HEK293 (cell line): ENCODE results near the gene FBXO27.
A peak's percentile ranks its signal among the peaks of the same experiment; 100 is the strongest.

Experiments used
- CTCF ChIA-PET: fragments of 350-600 bp; formaldehyde crosslinking; extraction: SDS; loops from one replicate; lab custom pipeline; 2021; ENCODE audit warnings: antibody characterized with exemption; lab: Yijun Ruan, JAX
- POLR2A ChIA-PET: fragments of 300-600 bp; formaldehyde crosslinking; extraction: SDS; loops from one replicate; lab custom pipeline; 2020; ENCODE audit warnings: antibody characterized with exemption, inconsistent platforms; lab: Yijun Ruan, JAX
- H3K27ac ChIP-seq: fragments of 200-500 bp; sonication (Bioruptor generic); 2 replicates; pipeline ENCODE4 v1.5.1; 2014; ENCODE audit warnings: low read depth, low read length, control low read depth, inconsistent platforms; ENCODE audit errors: extremely low read depth
- H3K36me3 ChIP-seq, 2 experiments: fragments of 200-500 bp in 1 of 2; sonication (Bioruptor generic) in 1 of 2; 1 replicate in 1 of 2; 2 replicates in 1 of 2; pipeline ENCODE4 v1.5.1; 2014 to 2017; ENCODE audit warnings: inconsistent platforms in 2 of 2, low read length in 2 of 2; ENCODE audit not compliant: control insufficient read depth in 2 of 2, insufficient read depth in 1 of 2
- H3K4me1 ChIP-seq: fragments of 200-500 bp; sonication (Bioruptor generic); 2 replicates; pipeline ENCODE4 v1.5.1; 2014; ENCODE audit warnings: mild to moderate bottlenecking, low read length, inconsistent platforms; ENCODE audit not compliant: control insufficient read depth, insufficient read depth
- H3K4me3 ChIP-seq: 2 replicates; pipeline ENCODE4 v1.5.1; 2011; ENCODE audit warnings: low read depth, mild to moderate bottlenecking, control low read depth, low read length, moderate library complexity
- H3K9me3 ChIP-seq: fragments of 200-500 bp; sonication (Bioruptor generic); 2 replicates; pipeline ENCODE4 v1.5.1; 2014; ENCODE audit warnings: low read depth, low read length, inconsistent platforms; ENCODE audit not compliant: control insufficient read depth, insufficient read depth
- ELK4 ChIP-seq: IDR thresholded peaks from 2 replicates; pipeline ENCODE4 v1.6.1; 2011; ENCODE audit warnings: mild to moderate bottlenecking, low read depth, low read length, borderline replicate concordance
- HIC1 ChIP-seq: fragments of 450-650 bp; formaldehyde crosslinking; IDR thresholded peaks from 2 replicates; pipeline ENCODE4 v1.5.1; 2016; ENCODE audit warnings: missing biosample characterization, missing genetic modification characterization
- IKZF3 ChIP-seq: fragments of 450-650 bp; IDR thresholded peaks from 2 replicates; pipeline ENCODE4 v1.5.0; 2018; ENCODE audit warnings: missing biosample characterization, mild to moderate bottlenecking, missing genetic modification characterization, moderate library complexity
- MZF1 ChIP-seq: fragments of 450-650 bp; formaldehyde crosslinking; IDR thresholded peaks from 2 replicates; pipeline ENCODE4 v1.5.1; 2017; ENCODE audit warnings: missing biosample characterization, missing genetic modification characterization, borderline replicate concordance
- PRDM1 ChIP-seq: fragments of 450-650 bp; formaldehyde crosslinking; IDR thresholded peaks from 2 replicates; pipeline ENCODE4; 2016; ENCODE audit warnings: missing biosample characterization, missing genetic modification characterization
- SP3 ChIP-seq: fragments of 450-650 bp; formaldehyde crosslinking; IDR thresholded peaks from 2 replicates; pipeline ENCODE4 v1.5.1; 2016; ENCODE audit warnings: missing biosample characterization, missing genetic modification characterization
- ZBTB44 ChIP-seq: fragments of 450-650 bp; IDR thresholded peaks from 2 replicates; pipeline ENCODE4 v1.5.1; 2018; ENCODE audit warnings: missing biosample characterization, mild to moderate bottlenecking, missing genetic modification characterization
- ZIC2 ChIP-seq: fragments of 450-650 bp; formaldehyde crosslinking; IDR thresholded peaks from 2 replicates; pipeline ENCODE4 v1.5.1; 2016; ENCODE audit warnings: missing biosample characterization, missing genetic modification characterization
- ZNF2 ChIP-seq: fragments of 450-650 bp; formaldehyde crosslinking; IDR thresholded peaks from 2 replicates; pipeline ENCODE4 v1.5.1; 2016; ENCODE audit warnings: missing biosample characterization, missing genetic modification characterization
- ZNF280C ChIP-seq: fragments of 450-650 bp; formaldehyde crosslinking; IDR thresholded peaks from 2 replicates; pipeline ENCODE4 v1.5.1; 2016; ENCODE audit warnings: missing biosample characterization, missing genetic modification characterization
- ZNF350 ChIP-seq: fragments of 450-650 bp; formaldehyde crosslinking; IDR thresholded peaks from 2 replicates; pipeline ENCODE4 v1.5.0; 2017; ENCODE audit warnings: missing biosample characterization, mild to moderate bottlenecking, missing genetic modification characterization
- ZNF404 ChIP-seq: fragments of 450-650 bp; formaldehyde crosslinking; IDR thresholded peaks from 2 replicates; pipeline ENCODE4 v1.5.1; 2017; ENCODE audit warnings: missing biosample characterization, missing genetic modification characterization
- ZNF423 ChIP-seq: fragments of 450-650 bp; formaldehyde crosslinking; IDR thresholded peaks from 2 replicates; pipeline ENCODE4 v1.5.1; 2016; ENCODE audit warnings: missing biosample characterization, missing genetic modification characterization
- ZNF549 ChIP-seq: fragments of 450-650 bp; IDR thresholded peaks from 2 replicates; pipeline ENCODE4 v1.5.1; 2018; ENCODE audit warnings: missing biosample characterization, missing genetic modification characterization, mild to moderate bottlenecking, inconsistent platforms, moderate library complexity
- ZNF558 ChIP-seq: fragments of 450-650 bp; formaldehyde crosslinking; IDR thresholded peaks from 2 replicates; pipeline ENCODE4 v1.5.1; 2016; ENCODE audit warnings: missing biosample characterization, missing genetic modification characterization
- ZNF571 ChIP-seq: fragments of 450-650 bp; formaldehyde crosslinking; IDR thresholded peaks from 2 replicates; pipeline ENCODE4 v1.5.0; 2017; ENCODE audit warnings: missing biosample characterization, missing genetic modification characterization
- ZNF610 ChIP-seq: fragments of 450-650 bp; formaldehyde crosslinking; IDR thresholded peaks from 2 replicates; pipeline ENCODE4 v1.5.1; 2016; ENCODE audit warnings: missing biosample characterization, missing genetic modification characterization, borderline replicate concordance
- ZNF639 ChIP-seq: fragments of 450-650 bp; formaldehyde crosslinking; IDR thresholded peaks from 2 replicates; pipeline ENCODE4 v1.5.1; 2016; ENCODE audit warnings: missing biosample characterization, missing genetic modification characterization
- ZNF692 ChIP-seq: fragments of 450-650 bp; formaldehyde crosslinking; IDR thresholded peaks from 2 replicates; pipeline ENCODE4 v1.5.1; 2016; ENCODE audit warnings: missing biosample characterization, missing genetic modification characterization
- ZNF707 ChIP-seq: fragments of 450-650 bp; formaldehyde crosslinking; IDR thresholded peaks from 2 replicates; pipeline ENCODE4 v1.5.1; 2016; ENCODE audit warnings: missing biosample characterization, missing genetic modification characterization
- ZNF830 ChIP-seq: fragments of 450-650 bp; IDR thresholded peaks from 2 replicates; pipeline ENCODE4 v1.5.0; 2018; ENCODE audit warnings: missing biosample characterization, missing genetic modification characterization, low read depth, mild to moderate bottlenecking, moderate library complexity
- ZSCAN18 ChIP-seq: fragments of 450-650 bp; formaldehyde crosslinking; IDR thresholded peaks from 2 replicates; pipeline ENCODE4 v1.5.1; 2016; ENCODE audit warnings: missing biosample characterization, missing genetic modification characterization
- ZXDB ChIP-seq: fragments of 450-650 bp; formaldehyde crosslinking; IDR thresholded peaks from 2 replicates; pipeline ENCODE4 v1.5.1; 2016; ENCODE audit warnings: missing biosample characterization, missing genetic modification characterization

The FBXO27 gene

GRCh38 chr19:38977445-38978325 lies 54.7 kb downstream of the FBXO27 start (continued):
- no peak for TF ChIP-seq ZIC2
- TF ChIP-seq ZNF558 (tag by site-specific recombination), result no peak
- no peak for TF ChIP-seq ZNF404
- TF ChIP-seq ZBTB44 (tag by site-specific recombination), result peak; percentile 48; the same call in 1 of the 2 replicates
- TF ChIP-seq ZXDB (tag by site-specific recombination), result no peak
- TF ChIP-seq, all 188 proteins: peak for 10

GRCh38 chr19:38975861-38976271 lies 56.5 kb downstream of the FBXO27 start:
- H3K27ac ChIP-seq, result peak overlapping the region; percentile 96
- H3K36me3 ChIP-seq, result peaks cover 9 to 27% of the 10 kb centered on the region in 2 experiments
- CTCF ChIA-PET, result interaction anchor here (0.6 to 5.9 kb wide), 39 partner anchors 8 to 573 kb away, joined by 3 to 62 read pairs (median 4); partner anchors contain the start of genes FAM98C, FBXO27, MRPS12 and SARS2
- peaks cover 32% of the 10 kb centered on the region for H3K4me1 ChIP-seq
- POLR2A ChIA-PET, result interaction anchor here (0.6 to 2.6 kb wide), 18 partner anchors 9 to 460 kb away, joined by 3 to 24 read pairs (median 5); partner anchors contain the start of genes FBXO27, MRPS12, RPS16 and SARS2
- peak overlapping the region; percentile 65 for H3K4me3 ChIP-seq
- no peaks in the 10 kb centered on the region for H3K9me3 ChIP-seq
- TF ChIP-seq HIC1 (tag by site-specific recombination), result 0 out of 2 replicates have a peak, but pooled peaks have one; percentile 42
- no peak for TF ChIP-seq ELK4
- no peak for TF ChIP-seq ZNF549 (tag by site-specific recombination)
- TF ChIP-seq ZNF707 (tag by site-specific recombination), result no peak
- peak; percentile 98 for TF ChIP-seq ZNF423
- TF ChIP-seq SP3 (tag by site-specific recombination), result no peak
- peak; percentile 24; the same call in 1 of the 2 replicates for TF ChIP-seq ZNF610 (tag by site-specific recombination)
- 0 out of 2 replicates have a peak, but pooled peaks have one; percentile 37 for TF ChIP-seq ZNF639
- TF ChIP-seq ZNF571 (tag by site-specific recombination), result no peak
- no peak for TF ChIP-seq ZNF350
- peak; percentile 77 for TF ChIP-seq MZF1
- peak; percentile 36; the same call in 1 of the 2 replicates for TF ChIP-seq IKZF3 (tag by site-specific recombination)
- TF ChIP-seq ZSCAN18 (tag by site-specific recombination), result no peak
- no peak for TF ChIP-seq PRDM1 (tag by site-specific recombination)
- TF ChIP-seq ZNF692, result peak; percentile 97
- TF ChIP-seq ZNF280C, result no peak
- TF ChIP-seq ZNF2 (tag by site-specific recombination), result no peak
- TF ChIP-seq ZNF830, result no peak
